ENCODE results near the gene TYW3.
"Not testable (repeated sequence)": the region's sequence is repeated elsewhere in the genome, so short reads cannot be mapped to it uniquely, and the experiment has no call there.

TYW3 gene

GRCh38 chr1:74732071-74732946 is 643 bp upstream of the TYW3 start:
- DNase-seq, result not testable (repeated sequence)

- peak; percentile 86 for DNase-seq
Measured at GRCh38 chr1:74733604-74734484, 892 bp downstream of the TYW3 start.

- DNase-seq, result no peak
Measured at GRCh38 chr1:74737333-74737732, 4.4 kb downstream of the TYW3 start.

GRCh38 chr1:74740307-74740980 is 7.5 kb downstream of the TYW3 start:
- not testable (repeated sequence) for DNase-seq

GRCh38 chr1:74745247-74745646 is 12.3 kb downstream of the TYW3 start:
- DNase-seq, result not testable (repeated sequence)

- no peak for DNase-seq
Measured at GRCh38 chr1:74748960-74749359, 16.0 kb downstream of the TYW3 start.

- DNase-seq, result no peak
Measured at GRCh38 chr1:74753104-74753503, 20.2 kb downstream of the TYW3 start.

GRCh38 chr1:74755475-74755874 is 22.5 kb downstream of the TYW3 start:
- DNase-seq, result no peak

- DNase-seq, result not testable (repeated sequence)
Measured at GRCh38 chr1:74756650-74757049, 23.7 kb downstream of the TYW3 start.

- DNase-seq, result no peak
Measured at GRCh38 chr1:74763807-74764206, 30.9 kb downstream of the TYW3 start.

GRCh38 chr1:74766579-74766978 is 33.6 kb downstream of the TYW3 start:
- DNase-seq, result no peak

GRCh38 chr1:74767490-74767889 is 34.5 kb downstream of the TYW3 start:
- no peak for DNase-seq

- peak; percentile 71 for DNase-seq
Measured at GRCh38 chr1:74771913-74772515, 39.1 kb downstream of the TYW3 start.

- DNase-seq, result no peak
Measured at GRCh38 chr1:74772945-74773344, 40.0 kb downstream of the TYW3 start.

- DNase-seq, result no peak
Measured at GRCh38 chr1:74773582-74773981, 40.6 kb downstream of the TYW3 start.

- no peak for DNase-seq
Measured at GRCh38 chr1:74775735-74776134, 42.8 kb downstream of the TYW3 start.

GRCh38 chr1:74777525-74777924 is 44.6 kb downstream of the TYW3 start:
- DNase-seq, result no peak

GRCh38 chr1:74779750-74780149 is 46.8 kb downstream of the TYW3 start:
- no peak for DNase-seq

- no peak for DNase-seq
Measured at GRCh38 chr1:74780594-74780993, 47.6 kb downstream of the TYW3 start.

- DNase-seq, result no peak
Measured at GRCh38 chr1:74785944-74786343, 53.0 kb downstream of the TYW3 start.

GRCh38 chr1:74790453-74790852 is 57.5 kb downstream of the TYW3 start:
- DNase-seq, result no peak

- DNase-seq, result no peak
Measured at GRCh38 chr1:74791491-74791890, 58.5 kb downstream of the TYW3 start.

GRCh38 chr1:74799119-74799657 is 66.2 kb downstream of the TYW3 start:
- DNase-seq, result no peak
